ENCODE measurements around the gene GTPBP10.

The GTPBP10 gene

DNA sequence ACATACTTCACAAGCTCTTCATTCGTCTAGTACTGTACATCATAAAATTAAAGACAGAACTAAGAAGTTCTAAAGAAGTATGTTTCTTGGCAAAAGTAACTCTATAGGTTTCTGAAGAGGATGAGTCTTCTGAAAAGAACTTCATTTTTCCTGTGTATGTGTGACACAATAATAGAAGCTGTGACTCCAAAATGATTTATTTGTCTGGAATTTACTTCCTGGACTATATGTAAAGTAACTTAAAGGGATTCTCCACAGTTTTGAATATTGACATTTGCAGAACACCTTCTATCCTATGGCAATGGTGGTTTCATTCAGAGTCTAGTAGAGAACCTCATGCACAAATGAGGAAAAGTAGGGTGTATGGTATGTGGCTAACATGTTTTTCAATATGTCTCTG, 36.9 kb downstream of the GTPBP10 start:
- no peak for DNase-seq

DNA sequence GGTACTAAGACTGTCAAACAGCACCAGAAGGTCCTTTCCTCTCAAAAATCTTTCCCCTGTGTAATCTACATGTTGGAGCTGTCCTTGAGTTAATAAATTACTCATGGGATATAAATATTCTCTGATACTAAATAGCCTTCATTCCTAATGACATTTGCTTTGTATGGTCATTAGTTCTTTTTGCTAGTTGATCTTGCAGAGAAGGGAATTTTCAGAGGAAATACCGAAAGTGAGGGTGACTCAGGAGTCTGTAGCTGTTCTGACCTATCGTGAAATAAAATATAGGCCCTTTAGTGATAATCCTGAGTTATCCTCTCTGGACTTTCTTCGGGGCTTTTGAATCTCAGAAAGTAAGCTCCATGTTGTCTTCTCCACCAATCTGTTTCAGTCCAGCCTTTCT, 37.3 kb downstream of the GTPBP10 start:
- DNase-seq = no peak

- no peak for DNase-seq
Measured at GRCh38 chr7:90384433-90384832, 37.9 kb downstream of the GTPBP10 start.

DNA sequence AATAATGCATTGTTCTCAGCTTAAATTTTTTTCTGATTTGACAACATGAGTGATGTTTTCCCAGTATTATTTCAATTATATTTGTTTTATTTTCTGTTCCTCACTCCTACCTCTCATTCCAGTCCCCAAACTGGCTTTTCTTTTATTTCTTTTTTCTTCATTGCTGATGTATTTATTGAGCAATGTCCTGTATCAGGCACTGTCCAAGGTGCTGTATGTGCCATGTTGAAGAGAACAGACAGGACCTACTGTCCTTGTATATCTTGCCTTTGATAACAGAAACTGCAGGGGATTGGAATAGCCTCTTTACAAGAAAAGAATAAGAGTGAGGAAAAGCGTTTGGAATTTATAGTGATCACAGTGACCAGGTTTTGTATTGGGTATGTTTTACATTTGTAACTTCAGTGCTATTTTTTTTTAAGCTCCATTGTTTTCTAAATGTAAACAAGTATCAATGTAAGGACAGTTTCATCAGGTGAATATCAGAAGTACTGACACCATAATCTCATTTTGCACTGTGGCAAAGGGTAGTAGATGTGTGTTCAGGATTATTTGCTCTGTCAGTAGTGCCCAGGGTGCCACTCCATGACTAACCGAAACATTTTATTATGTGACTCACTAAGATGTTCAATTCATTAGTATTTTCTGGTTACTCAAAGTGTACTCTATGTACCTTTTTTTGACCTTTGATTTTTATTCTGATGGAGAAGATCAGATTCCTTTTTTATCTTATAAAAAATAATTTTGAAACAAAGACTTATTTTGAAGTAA, 41.1 kb downstream of the GTPBP10 start:
- no peak for DNase-seq

DNA sequence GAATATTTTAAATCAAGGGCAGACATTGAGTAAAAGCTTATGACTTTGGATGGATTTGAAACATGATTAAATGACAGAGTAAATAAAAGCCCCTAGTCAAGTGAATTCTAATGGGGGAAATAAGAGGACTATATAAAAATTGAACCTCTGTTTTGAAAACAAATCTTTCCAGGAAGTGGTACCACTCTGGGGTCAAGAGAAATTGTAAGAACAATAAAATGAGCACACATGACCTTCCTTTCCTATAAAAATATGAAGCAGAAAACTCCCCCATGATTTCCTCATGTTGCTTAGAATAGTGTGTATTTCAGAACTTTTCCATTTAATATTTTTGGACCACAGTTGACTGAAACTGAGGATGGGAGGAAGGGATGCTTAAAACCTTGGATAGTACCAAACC, 44.4 kb downstream of the GTPBP10 start:
- DNase-seq = no peak

DNA sequence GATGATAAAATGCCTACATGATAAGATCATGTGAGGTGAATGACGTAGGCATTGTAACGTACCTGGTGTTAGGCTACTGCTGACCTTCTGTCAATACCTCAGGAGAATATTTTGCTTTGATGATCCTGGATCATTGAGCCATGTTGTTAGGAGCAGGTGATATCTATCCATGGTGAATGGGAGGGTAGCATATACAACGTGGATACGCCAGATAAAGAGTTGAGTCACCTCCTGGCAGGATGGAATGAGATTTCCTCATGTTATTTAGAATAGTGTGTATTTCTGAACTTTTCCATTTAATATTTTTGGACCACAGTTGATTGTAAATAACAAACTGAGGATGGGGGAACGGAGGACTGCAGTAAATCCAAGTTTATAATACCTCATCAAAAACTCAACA, 45.0 kb downstream of the GTPBP10 start:
- DNase-seq = no peak

DNA sequence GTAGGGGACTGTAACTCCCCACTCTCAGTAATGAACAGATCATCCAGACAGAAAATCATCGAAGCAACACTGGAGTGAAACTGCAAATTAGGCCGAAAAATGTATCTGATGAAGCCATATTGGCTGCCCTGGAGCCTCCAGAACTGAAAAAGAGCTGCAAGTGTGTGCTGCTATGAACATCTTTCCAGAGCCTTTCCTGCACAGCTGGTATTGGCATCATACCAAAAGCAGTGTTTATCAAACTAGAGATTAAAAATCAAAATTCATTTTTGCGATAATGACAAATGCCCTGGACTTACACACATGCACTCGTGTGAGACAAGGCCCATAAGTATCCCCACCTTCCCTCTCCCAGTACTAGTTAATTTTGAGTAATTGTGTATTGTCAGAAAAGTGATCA, 49.9 kb downstream of the GTPBP10 start:
- DNase-seq = no peak

DNA sequence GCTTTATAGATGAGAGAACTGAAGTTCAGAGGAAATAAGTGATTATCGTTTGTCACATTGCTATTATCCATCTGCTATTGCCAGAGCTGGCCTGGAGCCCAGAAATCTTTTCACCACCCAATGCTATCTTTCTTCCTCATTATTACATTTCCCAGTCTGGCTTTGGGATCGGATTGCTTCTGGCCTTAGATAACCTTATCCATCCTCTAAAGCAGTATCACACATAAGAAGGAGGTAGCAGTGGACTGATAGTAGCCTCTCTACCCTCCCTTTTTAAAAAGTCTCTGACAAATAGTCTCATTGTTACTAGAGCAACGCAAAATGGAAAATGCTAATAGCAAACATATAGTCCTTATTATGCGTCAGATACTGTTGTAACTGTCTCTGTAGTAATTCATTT, 55.5 kb downstream of the GTPBP10 start:
- DNase-seq = no peak

DNA sequence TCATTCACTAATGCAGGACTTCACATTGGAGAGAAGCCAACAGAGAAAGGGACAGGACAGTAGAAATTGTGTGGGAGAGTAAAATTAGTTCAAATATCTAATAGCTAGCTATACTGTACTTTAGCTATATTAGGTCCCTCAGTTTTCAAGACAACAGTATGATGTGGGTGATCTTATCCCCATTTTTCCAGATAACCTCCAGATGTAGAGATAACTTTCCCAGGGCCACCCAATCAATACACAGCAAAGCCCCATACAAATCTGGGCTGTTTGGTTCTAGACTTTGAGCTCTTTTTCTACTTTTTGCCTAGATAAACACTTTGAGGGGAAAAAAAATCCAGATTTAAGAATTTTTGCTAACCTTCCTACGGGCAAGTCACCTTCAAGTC, 56.3 kb downstream of the GTPBP10 start:
- no peak for DNase-seq

DNA sequence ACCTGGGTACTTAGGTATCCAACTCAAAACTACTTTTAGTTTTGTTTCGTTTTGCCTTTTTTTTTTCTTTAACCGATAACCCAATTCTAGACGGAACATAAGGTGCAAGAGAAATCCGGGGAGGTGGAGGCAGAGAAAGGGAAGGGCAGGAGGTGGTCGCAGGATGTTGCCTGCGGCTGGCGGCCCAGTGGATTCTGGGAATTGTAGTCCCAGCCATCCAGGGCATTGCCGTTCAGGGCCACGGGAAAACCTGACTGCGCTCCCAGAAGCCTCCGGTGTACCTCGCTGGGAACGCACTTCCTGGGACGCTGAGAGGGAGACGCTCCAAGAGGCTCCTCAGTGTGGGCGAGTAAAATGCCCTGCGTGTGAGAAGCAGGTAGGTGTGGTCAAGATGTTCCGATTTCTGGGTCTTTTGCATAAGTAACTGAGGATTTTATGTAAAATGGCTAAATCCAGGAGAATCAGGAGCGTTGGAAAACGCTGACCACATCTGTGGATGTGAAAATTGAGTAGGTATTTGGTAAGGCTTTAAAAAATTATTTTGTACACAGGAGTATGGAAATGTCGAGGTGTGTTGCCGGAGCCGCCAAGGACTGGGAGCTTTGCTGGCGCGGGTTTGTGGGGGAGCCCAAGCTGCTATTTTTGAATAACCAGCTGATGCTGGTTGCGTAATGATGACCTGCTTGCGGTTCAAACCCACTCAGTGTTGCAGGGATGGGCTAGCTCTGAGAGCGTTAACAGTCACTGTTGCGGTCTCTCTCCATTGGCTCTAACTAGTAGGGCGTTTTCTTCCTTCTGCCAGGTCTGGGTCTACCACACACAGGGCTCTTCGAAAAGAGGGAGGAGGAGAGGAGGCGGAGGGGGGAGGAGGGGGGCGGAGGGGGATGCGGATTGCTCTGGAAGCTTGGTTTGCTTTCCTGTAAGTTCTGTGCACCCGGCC, 56.9 kb downstream of the GTPBP10 start, which contains the start of gene CLDN12:
Gene CLDN12 (plus strand): TSS at position 288 of the 940 bp plus-strand sequence. CDS start 9,216 bp downstream, outside the sequence.
- peak; percentile 52 for DNase-seq

DNA sequence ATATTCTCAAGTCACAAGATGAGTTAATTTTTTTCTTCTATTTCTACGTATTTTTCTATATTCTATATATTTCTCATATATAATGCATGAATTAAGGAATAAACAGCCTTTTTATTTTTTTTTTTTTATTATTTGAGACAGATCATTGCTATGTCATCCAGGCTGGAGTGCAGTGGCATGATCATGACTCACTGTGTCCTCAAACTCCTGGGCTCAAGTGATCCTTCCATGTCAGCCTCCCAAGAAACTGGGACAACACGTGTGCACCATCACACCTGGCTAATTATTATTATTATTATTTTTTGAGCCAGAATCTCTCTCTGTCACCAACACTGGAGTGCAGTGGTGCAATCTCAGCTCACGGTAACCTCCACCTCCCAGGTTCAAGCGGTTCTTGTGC, 58.3 kb downstream of the GTPBP10 start:
- no peak for DNase-seq

DNA sequence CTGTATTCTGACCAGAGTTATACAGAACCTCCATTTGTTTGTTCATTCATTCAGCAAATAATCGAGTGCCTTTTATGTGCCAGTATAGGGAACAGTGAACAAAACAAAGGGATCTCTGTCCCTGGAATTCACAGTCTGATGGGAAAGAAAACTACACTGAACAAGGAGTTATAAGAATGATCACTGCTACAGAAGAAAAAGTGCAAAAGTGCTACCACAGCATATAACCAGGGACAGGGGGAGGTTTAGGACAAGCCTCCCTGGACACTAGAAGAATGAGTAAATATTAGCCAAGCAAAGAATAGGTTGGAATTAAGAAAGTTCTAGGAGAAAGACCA, 60.9 kb downstream of the GTPBP10 start:
- no peak for DNase-seq

- DNase-seq = no peak
Measured at GRCh38 chr7:90408142-90408541, 61.6 kb downstream of the GTPBP10 start.

- DNase-seq = no peak
Measured at GRCh38 chr7:90409667-90410066, 63.2 kb downstream of the GTPBP10 start.

DNA sequence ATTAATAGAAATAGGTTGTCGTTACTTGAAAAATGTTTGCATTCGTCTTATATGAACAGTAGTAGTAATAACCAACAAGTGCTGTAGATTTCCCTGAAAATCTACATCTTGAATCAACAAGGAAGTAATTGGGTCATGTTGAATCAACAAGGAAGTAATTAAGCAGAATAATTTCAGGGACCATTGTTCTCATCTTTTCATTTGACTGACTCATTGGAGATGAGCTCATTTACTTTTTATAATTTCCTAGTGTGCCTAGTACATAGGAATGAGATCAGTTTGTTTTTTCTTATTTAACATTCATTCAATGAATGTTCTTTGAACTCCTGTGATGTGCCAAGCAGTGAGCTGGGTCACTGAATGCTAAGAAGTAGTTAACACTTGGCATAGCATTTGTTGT, 65.0 kb downstream of the GTPBP10 start:
- no peak for DNase-seq

DNA sequence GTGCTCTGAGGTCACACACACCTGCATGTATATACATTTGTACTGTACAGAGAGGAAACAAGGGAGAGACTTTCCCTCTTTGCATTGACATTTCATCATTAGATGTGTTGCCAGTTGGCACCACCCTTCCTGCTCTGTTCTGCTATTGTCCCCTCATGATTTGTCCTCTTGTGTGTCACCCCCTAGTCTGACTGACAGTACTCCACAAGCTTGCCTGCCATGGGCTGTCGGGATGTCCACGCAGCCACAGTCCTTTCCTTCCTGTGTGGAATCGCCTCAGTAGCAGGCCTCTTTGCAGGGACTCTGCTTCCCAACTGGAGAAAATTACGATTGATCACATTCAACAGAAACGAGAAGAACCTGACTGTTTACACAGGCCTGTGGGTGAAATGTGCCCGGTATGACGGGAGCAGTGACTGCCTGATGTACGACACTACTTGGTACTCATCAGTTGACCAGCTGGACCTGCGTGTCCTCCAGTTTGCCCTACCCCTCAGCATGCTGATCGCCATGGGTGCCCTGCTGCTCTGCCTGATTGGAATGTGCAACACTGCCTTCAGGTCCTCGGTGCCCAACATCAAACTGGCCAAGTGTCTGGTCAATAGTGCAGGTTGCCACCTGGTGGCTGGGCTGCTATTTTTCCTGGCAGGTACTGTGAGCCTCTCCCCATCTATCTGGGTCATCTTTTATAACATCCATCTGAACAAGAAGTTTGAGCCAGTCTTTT, 66.1 kb downstream of the GTPBP10 start:
- no peak for DNase-seq

DNA sequence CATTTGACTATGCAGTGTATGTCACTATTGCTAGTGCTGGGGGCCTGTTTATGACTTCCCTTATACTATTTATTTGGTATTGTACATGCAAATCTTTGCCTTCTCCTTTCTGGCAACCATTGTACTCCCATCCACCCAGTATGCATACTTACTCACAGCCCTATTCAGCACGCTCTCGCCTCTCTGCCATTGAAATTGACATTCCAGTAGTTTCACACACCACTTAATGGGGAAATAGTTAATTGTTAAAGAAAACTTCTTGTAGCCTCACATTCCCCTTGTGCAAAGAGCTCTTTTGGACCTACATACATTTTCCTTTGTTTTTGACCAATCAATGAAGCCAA, 66.6 kb downstream of the GTPBP10 start:
- DNase-seq = no peak

- DNase-seq = no peak
Measured at GRCh38 chr7:90421651-90422050, 75.1 kb downstream of the GTPBP10 start.

DNA sequence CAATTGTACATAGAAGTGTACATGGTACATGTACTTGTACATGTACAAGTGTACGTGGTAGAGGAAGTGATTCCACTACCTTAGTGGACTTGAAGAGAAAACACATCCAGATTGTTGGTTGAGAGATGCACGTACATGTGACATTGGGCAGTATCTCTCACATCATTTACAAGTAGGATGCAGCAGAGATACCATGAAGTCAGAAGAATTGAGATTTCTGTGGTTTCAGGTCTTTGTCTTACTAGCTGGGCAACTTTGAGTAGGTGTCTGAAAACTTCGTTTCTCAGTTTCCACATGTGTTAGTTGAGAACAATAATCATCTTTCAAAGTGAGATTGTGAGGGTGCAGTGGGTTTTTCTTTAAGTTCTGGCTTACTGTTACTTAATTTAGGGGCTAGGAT, 78.2 kb downstream of the GTPBP10 start:
- no peak for DNase-seq

GRCh38 chr7:90425376-90425775, 78.9 kb downstream of the GTPBP10 start:
- DNase-seq = no peak

GRCh38 chr7:90430614-90431460, 84.3 kb downstream of the GTPBP10 start:
- no peak for DNase-seq

DNA sequence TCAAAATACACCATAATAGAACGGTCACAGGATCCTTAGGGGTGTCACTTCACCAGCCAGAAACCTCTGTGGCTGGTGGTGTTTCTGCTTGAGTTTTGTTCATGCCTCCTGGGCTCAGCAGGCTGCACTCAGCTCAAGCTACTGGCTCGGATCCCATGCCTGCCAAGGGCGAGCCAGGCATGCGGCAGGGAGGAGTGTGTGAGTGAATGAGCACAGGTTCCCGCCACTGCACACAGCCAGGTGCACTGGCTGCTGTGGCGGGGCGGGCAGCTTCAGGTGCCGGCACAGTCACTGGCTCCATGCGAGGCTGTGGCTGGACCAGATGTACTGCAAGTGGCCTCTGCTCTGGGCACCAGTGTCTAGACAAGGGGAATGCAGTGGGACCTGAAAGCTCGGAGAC, 86.2 kb downstream of the GTPBP10 start:
- no peak for DNase-seq

- DNase-seq = no peak
Measured at GRCh38 chr7:90433221-90433620, 86.7 kb downstream of the GTPBP10 start.
